Smooth muscle cell (in vitro differentiated cells): ENCODE measurements around the gene EEF2. TPM values are rescaled to one million over a fixed set of nuclear protein-coding genes. Genes with fewer than 3 reads are reported as not detected.
"Not testable (repeated sequence)": the region's sequence is repeated elsewhere in the genome, so short reads cannot be mapped to it uniquely, and the experiment has no call there.

ENCODE experiments used
- DNase-seq: peaks from one replicate; lab custom pipeline; 2025; ENCODE audit not compliant: unreplicated experiment; lab: John Stamatoyannopoulos, UW
- H2AFZ ChIP-seq: fragments of 200-600 bp; sonication (generic); 2 replicates; pipeline ENCODE4 v1.6.0; 2016; ENCODE audit warnings: antibody characterized with exemption, low read depth, mild to moderate bottlenecking
- H3F3A ChIP-seq: fragments of 200-600 bp; sonication (generic); 2 replicates; pipeline ENCODE4 v1.6.0; 2017; ENCODE audit warnings: antibody characterized with exemption, low read depth
- H3K27ac ChIP-seq: fragments of 200-600 bp; sonication (generic); 2 replicates; pipeline ENCODE4 v1.5.1; 2016; ENCODE audit warnings: low read depth, mild to moderate bottlenecking
- H3K27me3 ChIP-seq: fragments of 200-600 bp; sonication (generic); 2 replicates; pipeline ENCODE4 v1.6.1; 2016; ENCODE audit warnings: low read depth, mild to moderate bottlenecking
- H3K36me3 ChIP-seq: fragments of 200-600 bp; sonication (generic); 2 replicates; pipeline ENCODE4 v1.5.1; 2016; ENCODE audit warnings: low read depth
- H3K4me1 ChIP-seq: fragments of 200-600 bp; sonication (generic); 2 replicates; pipeline ENCODE4 v1.5.1; 2016; ENCODE audit warnings: low read depth
- H3K4me2 ChIP-seq: fragments of 200-600 bp; sonication (generic); 2 replicates; pipeline ENCODE4 v1.6.0; 2016; ENCODE audit warnings: mild to moderate bottlenecking
- H3K4me3 ChIP-seq: fragments of 200-600 bp; sonication (generic); 2 replicates; pipeline ENCODE4 v1.5.1; 2016; ENCODE audit warnings: mild to moderate bottlenecking
- H3K79me2 ChIP-seq: fragments of 200-600 bp; sonication (generic); 2 replicates; pipeline ENCODE4 v1.6.0; 2016; ENCODE audit warnings: low read depth, mild to moderate bottlenecking
- H3K9ac ChIP-seq: fragments of 200-600 bp; sonication (generic); 2 replicates; pipeline ENCODE4 v1.6.0; 2016; ENCODE audit warnings: low read depth
- H3K9me3 ChIP-seq: fragments of 200-600 bp; sonication (generic); replicated peaks from 2 replicates; pipeline ENCODE4 v1.5.1; 2016; ENCODE audit warnings: low read depth
- H4K20me1 ChIP-seq: fragments of 200-600 bp; sonication (generic); 2 replicates; pipeline ENCODE4 v1.6.0; 2016; ENCODE audit warnings: low read depth
- WGBS: methylation state at CpG from one replicate; pipeline ENCODE4 v1.1.7; 2016; ENCODE audit warnings: low lambda C conversion rate; 5-methylcytosine and 5-hydroxymethylcytosine counted together
- polyA plus RNA-seq: library from polyadenylated mRNA; unstranded; fragments of >200 nt; fragmentation: Nextera tagmentation; extraction: Ambion mirVana; gene quantifications from 2 replicates; pipeline ENCODE4 v1.2.1, GENCODE V29; 2016
- total RNA-seq: library from RNA; depleted of rRNA; stranded (reverse); fragments of >200 nt; gene quantifications from 2 replicates; pipeline ENCODE4 v1.2.3, GENCODE V29; 2014
- TF ChIP-seq, protein P1 (sequence below): fragments of 200-600 bp; sonication (generic); IDR thresholded peaks from 2 replicates; pipeline ENCODE4 v1.5.1; 2017; ENCODE audit warnings: borderline replicate concordance, mild to moderate bottlenecking, antibody characterized with exemption; ENCODE audit not compliant: insufficient read depth, poor library complexity, severe bottlenecking

The EEF2 gene
- total and polyA plus RNA-seq, 2 experiments from 2014 or later = 365 to 903 TPM

DNA sequence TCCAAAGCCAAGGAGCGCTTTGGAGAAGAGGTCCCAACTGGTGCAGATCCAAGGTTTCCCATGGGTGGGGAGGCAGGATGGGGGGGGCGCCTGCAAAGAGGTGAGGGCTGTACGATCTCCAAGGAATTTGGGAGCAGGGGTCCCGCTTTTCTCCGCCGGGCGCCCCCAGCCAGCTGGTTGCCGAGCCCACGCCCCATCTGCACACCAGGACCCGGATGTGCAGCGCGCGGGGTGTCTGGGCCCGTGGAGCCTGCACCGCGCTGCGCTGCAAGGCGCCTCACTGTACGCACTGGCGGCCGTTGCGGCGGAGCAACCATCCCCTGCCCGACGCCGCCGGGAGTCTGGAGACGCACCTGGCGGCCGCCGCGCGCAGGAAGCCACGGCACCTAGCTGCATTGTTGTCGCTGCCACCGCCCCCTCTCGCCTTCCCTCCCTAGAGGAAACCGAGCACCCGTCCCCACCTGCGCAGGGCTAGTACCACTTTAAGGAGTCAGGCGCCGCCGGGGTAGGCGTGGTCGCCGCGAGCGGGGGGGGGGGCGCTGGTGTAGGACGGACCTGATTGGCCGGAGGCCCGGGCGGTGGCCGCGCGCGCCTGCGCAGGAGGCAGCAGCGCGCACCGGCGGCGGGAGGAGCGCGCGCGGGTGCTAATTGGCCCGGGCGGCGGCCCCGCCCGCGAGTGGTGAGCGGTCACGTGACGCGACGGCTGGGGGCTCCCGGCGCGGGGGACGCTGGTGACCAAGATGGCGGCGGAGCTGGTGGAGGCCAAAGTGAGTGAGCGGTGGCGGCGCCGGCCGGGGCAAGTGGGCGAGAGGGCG, 22.0 kb upstream of the EEF2 start, which contains the start of gene PIAS4:
TSS of gene PIAS4 (plus strand) at position 716 of the 815 bp plus-strand sequence. CDS start at position 741, 25 bp downstream.
- DNase-seq = peak; percentile 92
- no peak within 1 kb of the TSS for H3K27ac ChIP-seq
- peak within 1 kb of the TSS; percentile 84 for H3K4me3 ChIP-seq
- H3K9me3 ChIP-seq = no peaks in the 10 kb centered on the region
- peaks cover 38% of the 10 kb centered on the region for H4K20me1 ChIP-seq
- H3F3A ChIP-seq = no peaks in the 10 kb centered on the region
- H3K4me2 ChIP-seq = peak within 1 kb of the TSS; percentile 100
- no peaks in the 10 kb centered on the region for H3K36me3 ChIP-seq
- WGBS = 1% methylated on average over 55 of the region's 91 CpGs
- TF ChIP-seq, protein P1, sequence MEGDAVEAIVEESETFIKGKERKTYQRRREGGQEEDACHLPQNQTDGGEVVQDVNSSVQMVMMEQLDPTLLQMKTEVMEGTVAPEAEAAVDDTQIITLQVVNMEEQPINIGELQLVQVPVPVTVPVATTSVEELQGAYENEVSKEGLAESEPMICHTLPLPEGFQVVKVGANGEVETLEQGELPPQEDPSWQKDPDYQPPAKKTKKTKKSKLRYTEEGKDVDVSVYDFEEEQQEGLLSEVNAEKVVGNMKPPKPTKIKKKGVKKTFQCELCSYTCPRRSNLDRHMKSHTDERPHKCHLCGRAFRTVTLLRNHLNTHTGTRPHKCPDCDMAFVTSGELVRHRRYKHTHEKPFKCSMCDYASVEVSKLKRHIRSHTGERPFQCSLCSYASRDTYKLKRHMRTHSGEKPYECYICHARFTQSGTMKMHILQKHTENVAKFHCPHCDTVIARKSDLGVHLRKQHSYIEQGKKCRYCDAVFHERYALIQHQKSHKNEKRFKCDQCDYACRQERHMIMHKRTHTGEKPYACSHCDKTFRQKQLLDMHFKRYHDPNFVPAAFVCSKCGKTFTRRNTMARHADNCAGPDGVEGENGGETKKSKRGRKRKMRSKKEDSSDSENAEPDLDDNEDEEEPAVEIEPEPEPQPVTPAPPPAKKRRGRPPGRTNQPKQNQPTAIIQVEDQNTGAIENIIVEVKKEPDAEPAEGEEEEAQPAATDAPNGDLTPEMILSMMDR = no peak
- H2AFZ ChIP-seq = peak within 1 kb of the TSS; percentile 58
- peaks cover 15% of the 10 kb centered on the region for H3K4me1 ChIP-seq
- H3K9ac ChIP-seq = peak within 1 kb of the TSS; percentile 78
- no peaks in the 10 kb centered on the region for H3K27me3 ChIP-seq
- peaks cover 39% of the 10 kb centered on the region for H3K79me2 ChIP-seq

DNA sequence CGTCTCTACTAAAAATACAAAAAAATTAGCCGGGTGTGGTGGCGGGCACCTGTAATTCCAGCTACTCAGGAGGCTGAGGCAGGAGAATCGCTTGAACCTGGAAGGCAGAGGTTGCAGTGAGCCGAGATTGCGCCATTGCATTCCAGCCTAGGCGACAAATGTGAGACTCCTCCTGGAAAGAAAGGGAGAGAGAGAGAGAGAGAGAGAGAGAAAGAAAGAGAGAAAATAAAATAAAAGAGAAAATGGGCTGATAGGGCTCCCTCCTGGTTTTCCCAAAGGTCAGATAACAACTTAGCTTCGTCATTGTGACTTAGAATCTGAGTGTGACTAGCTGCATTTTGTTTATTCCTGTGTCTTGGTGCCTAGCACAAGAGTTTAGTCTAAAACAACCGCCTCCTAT, 20.2 kb upstream of the EEF2 start:
- peaks cover 15% of the 10 kb centered on the region for H3K4me1 ChIP-seq
- not testable (repeated sequence) for H3K36me3 ChIP-seq, H3F3A ChIP-seq, H2AFZ ChIP-seq, H3K9ac ChIP-seq, H3K4me3 ChIP-seq, H3K4me2 ChIP-seq, H3K27ac ChIP-seq, H3K9me3 ChIP-seq, DNase-seq, H3K27me3 ChIP-seq
- WGBS = 98% methylated on average over 9 of the region's 9 CpGs
- peaks cover 29% of the 10 kb centered on the region for H3K79me2 ChIP-seq
- peaks cover 24% of the 10 kb centered on the region for H4K20me1 ChIP-seq

DNA sequence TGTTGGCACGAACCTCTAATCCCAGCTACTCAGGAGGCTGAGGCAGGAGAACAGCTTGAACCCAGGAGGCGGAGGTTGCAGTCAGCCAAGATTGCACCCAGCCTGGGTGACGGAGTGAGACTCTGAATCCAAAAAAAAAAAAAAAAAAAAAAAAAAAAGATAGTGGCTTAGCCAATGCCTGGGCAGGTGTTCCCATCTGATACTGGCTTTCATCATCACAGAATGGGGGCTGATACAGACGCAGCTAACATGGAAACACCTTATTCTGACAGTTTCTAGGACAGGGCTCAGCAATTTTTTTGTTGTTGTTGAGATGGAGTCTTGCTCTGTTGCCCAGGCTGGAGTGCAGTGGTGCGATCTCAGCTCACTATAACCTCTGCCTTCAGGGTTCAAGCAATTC, 15.5 kb upstream of the EEF2 start:
- H3K79me2 ChIP-seq, H3K4me1 ChIP-seq, H3F3A ChIP-seq, H3K4me3 ChIP-seq, H3K36me3 ChIP-seq, H2AFZ ChIP-seq, DNase-seq, H3K27ac ChIP-seq, H3K4me2 ChIP-seq, H3K27me3 ChIP-seq, H3K9me3 ChIP-seq, H3K9ac ChIP-seq, H4K20me1 ChIP-seq: not testable (repeated sequence)
- WGBS = 89% methylated on average over 5 of the region's 5 CpGs

DNA sequence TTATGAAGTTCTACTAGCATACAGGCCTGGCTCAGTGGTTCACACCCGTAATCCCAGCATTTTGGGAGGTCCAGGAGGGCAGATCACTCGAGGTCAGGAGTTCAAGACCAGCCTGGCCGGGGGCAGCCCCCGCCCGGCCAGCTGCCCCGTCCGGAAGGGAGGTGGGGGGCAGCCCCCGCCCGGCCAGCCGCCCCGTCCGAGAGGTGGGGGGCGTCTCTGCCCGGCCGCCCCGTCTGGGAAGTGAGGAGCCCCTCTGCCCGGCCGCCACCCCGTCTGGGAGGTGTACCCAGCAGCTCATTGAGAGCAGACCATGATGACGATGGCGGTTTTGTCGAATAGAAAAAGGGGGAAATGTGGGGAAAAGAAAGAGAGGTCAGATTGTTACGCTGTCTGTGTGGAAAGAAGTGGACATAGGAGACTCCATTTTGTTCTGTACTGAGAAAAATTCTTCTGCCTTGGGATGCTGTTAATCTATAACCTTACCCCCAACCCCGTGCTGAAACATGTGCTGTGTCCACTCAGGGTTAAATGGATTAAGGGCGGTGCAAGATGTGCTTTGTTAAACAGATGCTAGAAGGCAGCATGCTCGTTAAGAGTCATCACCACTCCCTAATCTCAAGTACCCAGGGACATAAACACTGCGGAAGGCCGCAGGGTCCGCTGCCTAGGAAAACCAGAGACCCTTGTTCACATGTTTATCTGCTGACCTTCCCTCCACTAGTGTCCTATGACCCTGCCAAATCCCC, 13.6 kb upstream of the EEF2 start:
- not testable (repeated sequence) for H3F3A ChIP-seq, H3K9me3 ChIP-seq, H3K4me2 ChIP-seq, H3K4me1 ChIP-seq, H3K27me3 ChIP-seq, H3K9ac ChIP-seq, H2AFZ ChIP-seq, H3K36me3 ChIP-seq, H3K79me2 ChIP-seq, H3K4me3 ChIP-seq, H4K20me1 ChIP-seq, DNase-seq, H3K27ac ChIP-seq
- WGBS = 88% methylated on average over 29 of the region's 29 CpGs

DNA sequence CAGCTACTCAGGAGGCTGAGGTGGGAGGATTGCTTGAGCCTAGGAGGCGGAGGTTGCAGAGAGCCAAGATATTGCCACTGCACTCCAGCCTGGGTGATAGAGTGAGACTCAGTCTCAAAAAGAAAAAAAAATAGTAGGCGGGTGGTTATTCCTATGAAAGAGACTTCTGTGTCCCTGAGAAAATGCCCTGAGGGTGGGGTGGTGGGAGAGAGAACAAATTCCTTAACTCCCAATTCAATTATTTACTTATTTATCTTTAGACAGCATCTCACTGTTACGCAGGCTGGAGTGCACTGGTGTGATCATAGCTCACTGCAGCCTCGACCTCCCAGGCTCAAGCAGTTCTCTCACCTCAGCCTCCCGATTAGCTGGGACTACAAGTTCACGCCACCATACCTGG, 10.3 kb upstream of the EEF2 start:
- H3F3A ChIP-seq = no peaks in the 10 kb centered on the region
- H3K4me1 ChIP-seq = no peaks in the 10 kb centered on the region
- TF ChIP-seq, protein P1 = no peak
- no peak overlapping the region for H3K9ac ChIP-seq
- H3K27ac ChIP-seq = no peak overlapping the region
- H3K79me2 ChIP-seq = no peaks in the 10 kb centered on the region
- H3K4me3 ChIP-seq = no peak overlapping the region
- DNase-seq = no peak
- H4K20me1 ChIP-seq = no peaks in the 10 kb centered on the region
- no peaks in the 10 kb centered on the region for H3K27me3 ChIP-seq
- no peaks in the 10 kb centered on the region for H3K9me3 ChIP-seq
- H3K4me2 ChIP-seq = no peak overlapping the region
- WGBS = 86% methylated on average over 6 of the region's 6 CpGs
- no peaks in the 10 kb centered on the region for H3K36me3 ChIP-seq
- no peak overlapping the region for H2AFZ ChIP-seq
